Measurements from ENCODE around the gene BMPR2.
"Not testable (repeated sequence)": the region's sequence is repeated elsewhere in the genome, so short reads cannot be mapped to it uniquely, and the experiment has no call there.

The BMPR2 gene

GRCh38 chr2:202452744-202453143, 76.6 kb downstream of the BMPR2 start:
- DNase-seq (ENCODE audit: low read depth) = no peak

DNA sequence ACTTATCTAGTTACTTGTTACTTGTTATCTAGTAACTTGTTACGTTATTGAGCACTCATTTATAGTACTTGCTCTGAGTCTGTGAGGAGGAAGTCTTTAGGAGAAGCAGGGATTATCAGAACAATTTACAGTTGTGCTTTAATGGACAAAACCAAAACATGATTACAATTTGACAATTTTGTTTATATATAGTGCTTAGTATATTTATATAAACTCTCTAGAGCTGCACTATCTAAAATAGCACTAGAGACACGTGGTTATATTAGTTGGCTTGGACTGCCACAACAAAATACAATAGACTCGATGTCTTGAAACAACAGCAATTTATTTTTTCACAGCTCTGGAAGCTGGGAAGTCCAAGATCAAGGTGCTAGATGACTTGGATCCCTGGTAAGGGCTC, 78.4 kb downstream of the BMPR2 start:
- no peak for DNase-seq (ENCODE audit: low read depth)

DNA sequence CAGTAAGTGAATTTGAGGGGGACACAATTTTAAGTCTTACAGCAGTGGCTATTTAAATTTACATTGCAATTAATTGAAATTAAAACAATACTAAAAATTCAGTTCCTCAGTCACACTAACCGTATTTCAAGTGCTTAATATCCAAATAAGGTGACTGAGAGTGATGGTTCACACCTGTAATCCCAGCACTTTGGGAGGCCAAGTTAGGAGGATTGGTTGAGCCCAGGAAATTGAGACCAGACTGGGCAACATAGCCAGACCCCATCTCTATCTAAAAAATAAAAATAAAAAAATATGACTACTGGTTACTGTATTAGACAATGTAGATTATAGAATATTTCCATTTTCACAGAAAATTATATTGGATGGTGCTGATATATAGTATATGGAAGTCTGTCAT, 79.0 kb downstream of the BMPR2 start:
- DNase-seq (ENCODE audit: low read depth) = no peak

DNA sequence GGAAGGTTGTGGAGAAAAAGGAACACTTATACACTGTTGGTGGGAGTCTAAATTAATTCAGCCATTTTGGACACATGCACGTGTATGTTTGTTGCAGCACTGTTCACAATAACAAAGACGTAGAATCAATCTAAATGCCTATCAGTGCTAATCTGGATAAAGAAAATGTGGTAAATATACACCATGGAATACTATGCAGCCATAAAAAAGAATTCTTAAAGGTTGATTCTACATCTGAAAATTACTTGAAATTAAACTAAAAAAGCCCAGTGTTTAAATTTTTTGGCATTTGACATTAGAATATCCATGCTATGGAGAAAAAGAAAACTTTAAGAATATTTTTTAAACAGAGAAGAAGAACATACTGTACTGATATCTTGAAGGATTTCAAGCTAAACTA, 84.0 kb downstream of the BMPR2 start:
- no peak for DNase-seq (ENCODE audit: low read depth)

GRCh38 chr2:202479090-202479489, 103.0 kb downstream of the BMPR2 start:
- no peak for DNase-seq (ENCODE audit: low read depth)

DNA sequence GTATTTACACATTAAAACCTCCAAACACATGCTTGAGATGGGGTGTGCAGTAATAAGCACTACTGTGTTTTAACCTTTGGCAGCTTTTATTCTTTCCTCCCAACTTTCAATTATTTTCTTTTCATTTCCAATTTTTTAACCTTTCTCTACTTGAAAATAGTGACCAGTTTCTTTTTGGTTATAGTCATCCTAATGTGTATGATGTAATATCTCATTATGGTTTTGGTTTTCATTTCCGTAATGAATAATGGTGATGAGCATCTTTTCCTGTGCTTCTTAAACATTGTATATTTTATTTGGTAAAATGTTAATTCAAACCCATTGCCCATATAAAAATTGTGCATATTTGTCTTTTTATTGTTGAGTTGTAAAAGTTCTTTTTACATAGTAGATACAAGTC, 103.5 kb downstream of the BMPR2 start:
- DNase-seq (ENCODE audit: low read depth) = no peak

DNA sequence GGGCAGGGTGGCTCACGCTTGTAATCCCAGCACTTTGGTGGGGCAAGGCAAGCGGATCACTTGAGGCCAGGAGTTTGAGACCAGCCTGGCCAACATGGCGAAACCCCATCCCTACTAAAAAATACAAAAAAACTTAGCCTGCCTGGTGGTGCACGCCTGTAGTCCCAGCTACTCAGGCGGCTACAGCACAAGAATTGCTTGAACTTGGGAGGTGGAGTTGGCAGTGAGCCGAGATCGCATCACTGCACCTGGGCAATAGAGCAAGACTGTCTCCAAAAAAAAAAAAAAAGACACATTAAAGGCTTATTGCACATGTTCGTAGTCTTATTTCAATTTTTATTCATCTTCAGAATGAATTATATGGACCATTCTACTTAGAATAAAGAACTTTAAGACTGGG, 110.2 kb downstream of the BMPR2 start:
- no peak for DNase-seq (ENCODE audit: low read depth)

- DNase-seq (ENCODE audit: low read depth) = no peak
Observed at GRCh38 chr2:202488671-202489070, 112.5 kb downstream of the BMPR2 start.

GRCh38 chr2:202490479-202490878, 114.4 kb downstream of the BMPR2 start:
- DNase-seq (ENCODE audit: low read depth) = no peak

DNA sequence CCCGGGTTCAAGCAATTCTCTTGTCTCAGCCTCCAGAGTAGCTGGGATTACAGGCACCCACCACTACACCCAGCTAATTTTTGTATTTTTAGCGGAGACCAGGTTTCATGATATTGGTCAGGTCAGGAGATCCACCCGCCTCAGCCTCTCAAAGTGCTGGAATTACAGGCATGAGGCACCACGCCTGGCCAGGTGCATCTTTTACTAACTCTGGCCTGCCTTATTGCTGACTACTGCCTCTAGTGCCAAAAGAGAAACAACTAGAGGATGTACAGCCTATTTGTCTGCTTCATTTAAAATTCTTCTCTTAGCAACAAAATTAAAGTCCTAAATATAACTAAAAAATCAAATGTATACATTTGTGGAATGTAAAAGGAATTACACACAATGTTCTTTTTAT, 115.4 kb downstream of the BMPR2 start:
- no peak for DNase-seq (ENCODE audit: low read depth)

- DNase-seq (ENCODE audit: low read depth) = no peak
Observed at GRCh38 chr2:202494300-202495229, 118.4 kb downstream of the BMPR2 start.

- DNase-seq (ENCODE audit: low read depth) = no peak
Observed at GRCh38 chr2:202495230-202495604, 119.1 kb downstream of the BMPR2 start.

DNA sequence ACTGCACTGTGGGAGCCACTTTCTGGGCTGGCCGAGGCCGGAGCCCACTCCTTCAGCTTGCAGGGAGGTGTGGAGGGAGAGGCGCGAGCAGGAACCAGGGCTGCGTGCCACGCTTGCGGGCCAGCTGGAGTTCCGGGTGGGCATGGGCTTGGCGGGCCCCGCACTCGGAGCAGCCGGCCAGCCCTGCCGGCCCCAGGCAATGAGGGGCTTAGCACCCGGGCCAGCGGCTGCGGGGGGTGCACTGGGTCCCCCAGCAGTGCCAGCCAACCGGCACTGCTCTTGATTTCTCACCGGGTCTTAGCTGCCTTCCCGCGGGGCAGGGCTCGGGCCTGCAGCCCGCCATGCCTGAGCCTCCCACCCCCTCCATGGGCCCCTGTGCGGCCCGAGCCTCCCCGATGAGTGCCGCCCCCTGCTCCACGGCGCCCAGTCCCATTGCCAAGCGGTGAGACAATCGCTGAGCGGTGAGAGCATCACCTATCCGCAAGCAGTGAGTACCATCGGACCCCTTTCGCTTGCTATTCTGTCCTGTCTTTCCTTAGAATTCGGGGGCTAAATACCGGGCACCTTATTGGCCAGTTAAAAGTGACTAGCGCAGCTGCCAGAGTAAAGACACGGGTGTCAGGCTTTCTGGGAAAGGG, 120.8 kb downstream of the BMPR2 start:
- DNase-seq (ENCODE audit: low read depth) = not testable (repeated sequence)

DNA sequence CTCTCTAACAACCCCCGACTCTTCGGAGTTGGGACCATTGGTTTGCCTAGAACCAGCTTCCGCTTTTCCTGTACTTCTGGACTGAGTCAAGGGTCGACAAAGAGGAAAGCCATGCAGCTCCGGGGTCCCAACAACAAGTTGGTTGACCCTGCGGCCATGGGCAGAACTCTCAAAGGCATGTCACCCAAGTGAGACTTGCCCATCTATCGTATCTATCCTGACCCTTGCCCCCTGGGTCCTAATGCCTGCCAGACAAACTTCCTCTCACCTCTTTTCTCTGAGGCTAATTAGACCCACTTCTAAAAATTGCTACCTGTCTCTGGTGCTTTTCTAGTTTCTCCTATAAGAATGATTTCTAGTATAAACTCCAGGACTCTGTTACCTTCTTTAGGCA, 121.3 kb downstream of the BMPR2 start:
- not testable (repeated sequence) for DNase-seq (ENCODE audit: low read depth)

DNA sequence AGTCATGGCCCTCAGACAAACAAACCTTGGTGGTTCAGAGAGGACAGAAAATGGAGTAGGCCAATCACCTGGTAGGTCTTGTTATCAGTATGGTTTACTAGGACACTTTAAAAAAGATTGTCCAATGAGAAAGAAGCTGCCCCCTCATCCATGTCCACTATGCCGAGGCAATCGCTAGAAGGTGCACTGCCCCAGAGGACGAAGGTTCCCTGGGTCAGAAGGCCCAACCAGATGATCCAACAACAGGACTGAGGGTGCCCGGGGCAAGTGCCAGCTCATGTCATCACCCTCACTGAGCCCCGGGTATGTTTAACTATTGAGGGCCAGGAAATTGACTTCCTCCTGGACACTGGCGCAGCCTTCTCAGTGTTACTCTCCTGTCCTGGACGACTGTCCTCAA, 123.7 kb downstream of the BMPR2 start:
- DNase-seq (ENCODE audit: low read depth) = not testable (repeated sequence)

- DNase-seq (ENCODE audit: low read depth) = not testable (repeated sequence)
Observed at GRCh38 chr2:202503276-202503675, 127.1 kb downstream of the BMPR2 start.

- no peak for DNase-seq (ENCODE audit: low read depth)
Observed at GRCh38 chr2:202508686-202509085, 132.6 kb downstream of the BMPR2 start.

GRCh38 chr2:202510911-202511310, 134.8 kb downstream of the BMPR2 start:
- DNase-seq (ENCODE audit: low read depth) = no peak

DNA sequence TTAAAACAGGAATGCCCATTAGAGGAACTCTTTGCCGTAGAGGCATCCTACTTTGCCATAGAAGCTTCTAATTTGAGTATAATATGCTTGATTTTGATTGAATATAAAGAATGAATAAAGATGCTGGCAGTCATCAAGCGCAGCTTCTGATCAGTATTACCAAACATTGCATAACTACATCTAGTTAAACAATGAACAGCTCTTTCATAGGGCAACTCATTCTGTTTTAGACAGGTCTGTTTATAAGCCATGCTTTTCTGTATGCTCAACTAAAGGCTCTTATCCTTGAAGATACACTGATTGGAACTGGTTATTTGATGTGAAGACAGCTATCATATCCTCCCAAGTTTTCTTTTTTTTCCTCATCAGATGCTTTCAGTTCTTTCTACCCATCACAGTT, 136.0 kb downstream of the BMPR2 start:
- DNase-seq (ENCODE audit: low read depth) = no peak

DNA sequence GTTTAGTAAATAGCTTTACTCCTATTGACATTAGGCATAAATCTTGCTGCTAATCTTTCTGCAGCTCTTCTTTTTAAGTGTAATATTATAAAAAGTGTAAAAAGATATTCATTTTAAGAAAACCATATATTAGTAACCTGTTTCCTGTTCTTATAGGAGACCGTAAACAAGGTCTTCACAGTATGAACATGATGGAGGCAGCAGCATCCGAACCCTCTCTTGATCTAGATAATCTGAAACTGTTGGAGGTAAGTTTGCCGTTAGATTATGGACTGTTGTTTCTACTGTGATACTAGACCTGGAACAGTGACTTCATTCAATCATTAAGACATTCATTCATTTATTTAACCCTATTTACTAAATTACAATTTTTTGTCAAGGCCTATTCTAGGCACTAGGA, 138.6 kb downstream of the BMPR2 start:
- no peak for DNase-seq (ENCODE audit: low read depth)

- no peak for DNase-seq (ENCODE audit: low read depth)
Observed at GRCh38 chr2:202519453-202519852, 143.3 kb downstream of the BMPR2 start.

GRCh38 chr2:202521470-202521869, 145.3 kb downstream of the BMPR2 start:
- no peak for DNase-seq (ENCODE audit: low read depth)

- DNase-seq (ENCODE audit: low read depth) = no peak
Observed at GRCh38 chr2:202529389-202529788, 153.3 kb downstream of the BMPR2 start.

- DNase-seq (ENCODE audit: low read depth) = no peak
Observed at GRCh38 chr2:202530038-202530437, 153.9 kb downstream of the BMPR2 start.

All from stimulated activated CD4-positive, alpha-beta T cell treated with anti-CD3 and anti-CD28 coated beads, Interleukin-2, amount 100 ng/mL, for 4 hours (primary cell).